Bone marrow (tissue), 2 donors: ENCODE measurements around the gene CEP128.

Experiments
- DNase-seq, 2 donors: peaks; one replicate each; lab custom pipeline; 2025; lab: John Stamatoyannopoulos, UW

The CEP128 gene

DNA sequence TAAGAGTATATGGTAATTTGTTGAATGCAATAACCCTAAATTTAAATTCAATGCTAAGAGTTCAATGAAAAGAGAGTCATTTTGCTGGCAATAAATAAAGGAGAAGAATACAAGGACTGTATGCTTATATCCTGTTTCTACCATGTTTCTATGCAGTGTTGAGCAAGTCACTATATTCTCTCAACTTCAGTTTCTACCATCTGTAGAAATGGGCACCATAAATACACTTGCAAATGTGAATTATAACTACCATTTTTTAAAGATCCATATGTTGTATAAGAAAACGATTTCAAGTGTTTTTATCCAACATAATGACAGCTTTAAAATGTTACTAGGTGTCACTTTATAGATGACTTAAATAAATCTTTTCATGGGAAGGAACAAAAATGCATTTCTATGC lies 170.3 kb downstream of the CEP128 start:
- no peak for DNase-seq

DNA sequence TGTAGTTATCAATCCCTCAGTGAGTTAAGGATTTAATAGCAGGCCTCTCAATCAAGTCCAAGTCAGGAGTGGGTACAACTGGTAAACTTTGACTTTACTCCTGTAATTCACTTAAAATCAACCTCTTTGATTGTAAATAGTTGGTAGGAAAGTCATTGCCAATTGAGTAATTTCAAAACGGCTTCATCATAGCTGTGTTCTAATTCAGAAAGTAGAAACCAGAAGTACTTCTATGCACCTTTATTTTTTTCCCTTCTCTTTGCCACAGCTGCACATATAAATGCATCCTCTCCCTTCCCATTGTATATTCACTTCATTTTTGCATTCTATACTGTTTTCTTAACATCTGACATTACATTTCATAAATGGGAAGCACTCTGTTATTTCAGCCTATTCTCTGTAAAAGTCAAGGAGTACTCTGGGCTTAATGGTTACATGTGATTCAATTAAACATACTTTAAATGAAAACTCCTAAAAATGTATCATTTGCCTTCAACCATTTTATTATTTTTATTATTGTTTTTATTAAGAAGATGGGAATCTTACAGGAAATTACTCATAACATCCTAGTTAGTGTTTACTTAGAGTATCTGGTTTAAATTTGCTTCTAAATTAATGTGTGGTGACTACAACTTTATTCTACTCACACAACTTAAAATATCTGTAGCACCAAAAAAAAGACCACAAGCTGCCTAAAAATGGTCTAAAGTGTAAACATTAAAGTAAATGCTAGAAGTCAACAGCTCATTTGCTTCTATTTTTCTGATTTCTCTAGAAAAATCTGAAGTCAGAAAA lies 171.2 kb downstream of the CEP128 start:
- DNase-seq, result no peak

DNA sequence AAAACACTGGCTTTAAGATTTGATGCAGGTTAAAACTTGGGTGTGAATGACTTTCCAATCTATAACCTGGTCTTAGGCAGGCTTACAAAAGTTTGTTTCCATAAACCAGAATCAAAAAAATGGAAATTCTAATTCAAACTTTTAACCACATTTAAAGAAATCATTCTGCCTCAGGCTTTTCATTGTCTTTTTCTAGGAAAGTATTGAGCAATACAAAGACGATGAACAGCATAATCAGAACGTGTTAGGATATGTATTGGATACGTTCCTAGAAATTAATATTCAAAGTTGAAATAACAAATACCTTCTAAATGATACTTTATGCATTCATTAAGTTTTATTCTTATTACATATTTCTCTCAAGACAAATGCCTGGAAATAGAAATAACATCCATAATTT lies 172.9 kb downstream of the CEP128 start:
- no peak for DNase-seq

DNA sequence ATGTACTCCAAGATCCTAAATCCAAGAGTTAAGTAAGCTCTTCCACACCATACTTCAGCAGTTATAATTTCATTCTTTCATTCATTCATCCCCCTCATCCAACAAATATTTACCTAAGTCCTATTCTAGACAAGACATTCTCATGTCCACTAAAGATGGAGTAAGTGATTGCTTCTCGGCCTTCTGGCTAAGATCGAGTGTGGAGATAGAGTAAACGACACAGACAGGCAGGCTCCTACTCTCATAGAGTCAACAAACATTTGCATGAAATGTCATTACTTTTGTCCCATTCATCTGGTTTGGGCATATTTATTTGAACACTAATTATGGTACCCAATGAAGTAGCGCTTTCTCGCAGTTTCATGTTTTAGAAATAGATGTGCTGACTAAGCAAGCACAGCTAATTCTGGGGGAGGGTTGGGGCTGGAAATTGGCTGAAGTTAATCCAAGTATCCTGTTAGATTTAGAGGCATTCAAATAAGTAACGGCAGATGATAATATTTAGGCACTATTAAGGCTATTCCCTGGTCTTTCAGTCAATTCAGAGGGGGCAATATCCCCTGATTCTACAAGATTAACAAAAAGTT lies 176.5 kb downstream of the CEP128 start:
- DNase-seq, result no peak

DNA sequence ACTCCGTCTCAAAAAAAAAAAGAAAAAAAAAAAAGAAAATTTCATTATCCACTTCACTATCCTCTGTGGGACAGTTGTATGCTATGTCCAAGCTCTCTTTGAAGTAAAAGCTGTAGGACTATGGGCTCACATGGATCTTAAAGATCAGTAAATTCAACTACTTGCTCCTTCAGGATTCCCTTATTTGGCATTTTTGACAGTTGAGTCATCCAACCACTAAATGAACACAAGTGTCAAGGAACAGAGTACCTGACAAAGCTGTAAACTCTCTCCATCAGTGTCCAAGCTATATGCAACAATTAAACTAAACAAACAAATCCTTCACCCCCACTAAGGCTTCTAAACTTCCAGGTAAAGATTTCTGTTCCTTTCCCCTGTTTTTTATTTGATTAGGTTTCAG lies 177.0 kb downstream of the CEP128 start:
- DNase-seq, result no peak

DNA sequence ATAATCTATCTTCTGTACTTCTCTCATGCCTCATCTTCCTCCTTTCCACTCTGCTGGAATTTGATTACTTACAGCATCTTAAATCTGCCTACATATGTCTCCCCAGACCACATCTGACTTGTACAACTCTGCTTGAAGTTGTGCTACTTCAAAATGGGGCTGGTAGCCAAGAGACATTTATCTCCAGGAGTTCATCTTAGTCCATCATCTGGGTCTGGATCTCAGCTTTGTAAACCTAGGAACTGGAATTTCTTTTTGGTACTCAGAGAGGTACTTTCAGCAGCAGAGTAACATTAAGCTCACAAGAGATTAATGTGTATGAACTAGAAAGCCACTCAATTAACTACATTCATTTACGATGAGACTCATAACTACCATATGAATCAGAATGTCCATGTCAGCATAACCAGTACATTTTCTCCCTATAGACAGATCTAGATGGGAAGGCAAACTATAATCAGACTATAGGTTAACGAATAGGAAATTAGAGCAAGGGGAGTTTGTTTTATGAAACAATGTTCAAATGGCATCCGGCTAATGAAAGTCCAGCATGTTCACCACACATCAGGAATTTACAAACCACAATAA lies 178.8 kb downstream of the CEP128 start:
- DNase-seq, result no peak

DNA sequence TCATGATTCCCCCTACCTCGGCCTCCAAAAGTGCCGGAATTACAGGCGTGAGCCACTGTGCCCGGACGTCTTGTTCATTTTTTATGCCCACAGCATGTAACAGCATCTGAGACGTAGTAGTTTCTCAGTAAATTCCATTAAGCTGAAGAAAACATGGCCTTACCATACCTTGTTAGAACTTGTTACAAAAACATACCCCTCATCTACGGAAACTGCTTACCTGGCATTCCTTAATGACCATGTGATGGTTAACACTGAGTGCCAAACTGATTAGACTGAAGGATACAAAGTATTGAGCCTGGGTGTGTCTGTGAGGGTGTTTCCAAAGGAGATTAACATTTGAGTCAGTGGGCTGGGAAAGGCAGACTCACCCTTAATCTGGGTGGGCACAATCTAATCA lies 186.8 kb downstream of the CEP128 start:
- DNase-seq, result no peak

DNA sequence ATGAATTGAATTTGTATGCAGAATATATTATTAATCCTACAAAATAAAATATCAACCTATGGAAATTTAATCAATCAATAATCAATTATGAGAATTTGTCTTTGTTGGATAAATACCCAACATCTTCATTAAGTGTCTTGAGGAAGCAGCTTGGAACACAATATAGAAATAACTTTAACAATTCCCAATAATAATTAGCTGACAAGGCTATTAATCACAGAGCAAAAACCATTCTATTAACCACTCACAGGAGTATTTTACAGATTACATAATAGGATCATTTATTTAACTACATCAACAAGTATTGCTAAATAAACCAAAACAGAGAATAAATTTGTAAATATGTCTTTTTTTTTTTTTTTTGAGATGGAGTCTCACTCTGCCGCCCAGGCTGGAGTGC lies 190.3 kb downstream of the CEP128 start:
- no peak for DNase-seq

DNA sequence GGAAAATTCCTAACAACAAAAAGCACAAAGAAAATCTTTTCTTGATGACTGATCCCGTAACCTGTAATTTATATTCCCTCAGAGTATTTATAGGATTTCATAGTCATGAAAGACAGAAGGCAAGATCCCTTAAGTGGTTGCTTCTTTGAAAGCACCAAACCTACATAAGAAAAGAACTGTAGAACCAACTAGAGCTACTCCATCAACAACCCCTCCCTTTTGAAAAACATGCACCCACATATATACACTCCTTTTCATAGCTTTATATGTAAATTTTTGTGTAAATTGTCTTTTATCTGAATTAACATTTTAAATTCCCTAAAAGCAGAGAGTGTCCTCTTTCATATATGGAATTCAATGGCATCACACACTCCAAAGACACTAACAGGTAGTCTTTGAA lies 215.3 kb downstream of the CEP128 start:
- no peak for DNase-seq

DNA sequence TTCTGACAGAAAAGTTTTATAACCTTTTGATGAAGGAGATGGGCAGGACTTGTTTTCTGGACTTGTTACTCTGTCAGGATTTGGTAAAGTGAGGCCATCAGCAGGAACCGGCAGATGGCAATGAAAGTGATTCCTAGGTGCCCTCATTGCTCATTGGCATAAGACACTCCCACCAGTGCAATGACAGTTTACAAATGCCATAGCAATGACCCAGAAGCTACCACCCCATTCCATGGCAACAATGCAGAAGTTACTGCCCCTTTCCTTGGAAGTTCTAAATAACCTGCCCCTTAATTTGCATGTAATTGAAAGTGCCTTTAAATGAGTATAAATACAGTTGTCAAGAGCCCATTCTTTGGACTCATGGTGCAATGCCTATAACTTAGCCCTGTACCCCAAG lies 222.6 kb downstream of the CEP128 start:
- DNase-seq, result no peak

DNA sequence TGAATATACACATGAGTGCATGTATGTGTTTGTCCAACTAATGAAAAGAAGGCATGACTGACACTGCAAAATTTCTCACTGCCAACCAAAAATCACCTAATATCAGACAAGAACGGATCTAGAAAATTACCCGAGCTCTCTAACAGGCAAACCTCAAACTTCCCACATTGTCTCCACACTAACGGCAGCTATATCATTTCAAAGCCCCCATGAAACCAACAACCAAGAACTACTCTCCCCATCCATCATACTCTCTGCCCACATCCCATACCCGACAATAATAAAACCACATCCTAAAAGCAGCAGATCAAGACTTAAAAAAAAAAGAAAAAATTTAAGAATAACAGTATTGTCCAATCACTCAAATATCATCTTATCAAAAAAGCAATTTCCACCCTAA lies 227.1 kb downstream of the CEP128 start:
- no peak for DNase-seq

DNA sequence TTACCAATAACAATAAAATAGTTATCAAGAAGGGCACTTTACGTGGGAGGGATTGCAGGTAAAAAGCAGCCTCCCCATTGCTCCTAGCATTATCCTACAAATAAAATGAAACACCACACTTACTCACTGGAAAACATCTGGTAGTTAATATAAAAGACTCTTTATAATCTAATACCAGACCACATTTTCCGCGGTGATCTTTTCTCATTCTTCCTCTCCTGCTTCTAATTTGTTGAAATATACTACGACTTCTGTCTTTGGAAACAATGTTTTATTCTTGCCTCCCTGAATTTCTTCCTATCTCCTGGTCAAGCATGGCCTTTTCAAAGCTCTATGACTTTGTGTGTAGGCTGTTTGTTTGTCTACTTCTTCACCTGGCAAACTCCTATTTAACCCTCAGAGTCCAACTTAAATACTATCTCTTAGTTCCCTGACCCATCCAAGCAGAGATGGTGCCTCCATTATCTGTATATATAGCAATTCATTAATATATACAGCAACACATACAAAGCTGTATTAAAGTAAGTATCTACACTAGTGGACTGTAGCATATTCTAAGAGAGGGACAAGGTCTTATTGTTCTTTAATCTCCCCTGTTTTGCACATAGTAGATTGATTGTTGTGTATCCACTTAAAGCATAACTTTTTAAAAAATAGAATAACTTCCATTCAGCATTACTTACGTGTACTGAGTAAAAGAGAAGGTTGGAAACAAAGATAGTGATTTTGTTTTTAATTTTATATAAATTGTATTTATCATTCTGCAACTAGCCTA lies 228.3 kb downstream of the CEP128 start:
- DNase-seq, result no peak

DNA sequence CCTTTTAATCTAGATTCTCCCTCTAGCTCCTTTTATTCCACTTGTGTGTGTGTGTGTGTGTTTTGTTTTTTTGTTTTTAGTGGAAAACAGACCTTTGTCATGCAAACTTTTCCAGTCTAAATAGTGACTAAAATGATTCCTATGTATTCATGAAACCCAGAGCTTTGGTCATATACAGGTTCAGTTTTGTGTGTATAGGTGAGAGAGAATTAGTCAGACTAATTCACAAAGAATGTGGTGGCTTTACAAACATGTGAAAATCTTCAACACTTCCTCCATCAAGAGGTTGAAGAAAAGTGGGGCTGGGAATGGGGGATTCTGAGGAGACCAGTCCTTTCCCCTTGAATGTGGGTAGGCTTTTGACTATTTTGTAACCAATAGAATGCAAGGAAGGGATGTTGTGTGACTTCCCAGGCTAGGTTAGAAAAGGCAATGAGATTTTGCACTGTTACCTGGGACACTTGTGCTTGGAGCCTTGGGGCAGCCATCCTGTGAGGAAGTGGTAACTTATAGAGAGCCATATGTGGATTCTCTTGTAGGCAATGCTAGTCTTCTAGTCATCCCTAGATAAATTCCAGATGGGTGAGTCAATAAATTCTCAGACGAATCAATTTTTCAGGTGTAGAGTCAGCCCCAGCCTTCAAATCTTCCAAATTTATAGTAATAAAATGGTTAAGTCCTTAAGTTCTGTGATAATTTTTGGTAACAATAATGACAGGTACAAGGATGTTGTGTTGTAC lies 236.1 kb downstream of the CEP128 start:
- DNase-seq, result no peak

DNA sequence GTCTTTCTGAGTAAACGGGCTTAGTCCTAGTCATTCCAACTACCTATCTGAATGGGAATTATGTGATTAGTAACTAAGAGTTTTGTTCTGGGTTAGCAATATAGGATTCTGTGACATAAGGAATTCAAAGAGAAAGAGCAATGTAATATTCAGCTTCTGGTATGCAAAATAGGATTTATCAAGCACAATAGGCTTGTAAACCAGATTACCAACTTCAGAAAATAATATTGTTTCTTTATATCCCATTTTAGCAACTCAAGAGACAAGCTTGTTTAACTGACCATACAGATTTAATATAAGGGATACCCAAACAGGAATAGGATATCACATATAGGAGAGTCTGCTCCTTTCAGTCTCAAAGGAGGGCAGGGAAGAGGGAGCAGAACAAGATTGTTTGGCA lies 240.9 kb downstream of the CEP128 start:
- DNase-seq, result no peak

DNA sequence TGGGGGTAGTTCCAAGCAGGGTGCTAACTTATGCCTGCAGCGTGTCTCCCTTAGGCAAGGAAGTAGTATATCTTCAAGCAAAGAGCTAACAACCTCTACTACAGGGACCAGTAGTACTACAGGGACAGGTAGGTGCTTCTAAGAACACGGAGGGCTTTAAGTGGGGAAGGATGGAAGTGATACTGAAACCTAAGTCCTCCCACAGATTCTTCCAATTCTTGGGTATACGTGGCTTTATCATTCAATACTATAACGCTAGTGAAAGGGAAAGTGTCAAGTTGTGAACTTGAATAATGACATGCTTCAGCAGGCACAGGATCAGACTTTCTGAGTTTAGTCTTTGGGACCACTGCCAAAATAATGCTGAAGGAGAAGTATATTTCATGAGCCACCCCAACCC lies 241.7 kb downstream of the CEP128 start:
- DNase-seq, result no peak

DNA sequence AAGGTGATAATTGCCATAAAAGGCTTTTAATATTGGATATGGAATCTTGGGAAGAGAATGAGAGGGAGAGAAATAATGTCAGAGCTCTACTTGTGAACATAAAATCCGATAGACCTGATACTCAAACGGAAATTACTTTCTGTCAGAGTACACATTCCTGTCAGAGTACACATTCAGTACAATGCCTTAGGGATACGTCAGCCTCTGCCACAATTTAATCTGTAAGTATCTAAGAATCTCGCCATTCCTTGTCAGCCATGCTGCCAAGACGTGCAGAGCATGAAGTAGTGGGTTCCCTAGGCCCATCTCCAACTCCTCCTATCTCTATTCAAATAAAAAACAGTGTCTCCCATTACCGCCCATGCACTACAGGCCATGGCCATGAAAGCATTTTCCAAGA lies 242.6 kb downstream of the CEP128 start:
- no peak for DNase-seq

DNA sequence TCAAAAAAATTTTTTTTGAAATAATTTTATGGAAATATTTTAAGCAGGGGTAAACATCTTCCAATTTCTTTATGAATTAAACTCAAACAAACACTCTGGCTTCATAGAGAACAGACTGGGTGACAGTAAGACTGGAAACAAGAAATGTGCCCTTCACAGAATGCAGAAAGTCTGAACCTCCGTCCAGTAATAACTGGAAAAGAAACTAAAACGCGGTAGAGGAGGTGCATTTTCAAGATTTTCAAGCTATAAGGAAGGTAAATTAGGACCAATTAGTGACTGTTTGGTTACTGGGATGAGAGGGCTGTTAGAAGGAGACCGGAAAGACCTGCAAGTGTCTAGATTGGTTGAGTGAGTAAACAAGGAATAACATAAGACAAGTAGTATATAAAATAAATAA lies 245.7 kb downstream of the CEP128 start:
- DNase-seq, result no peak

DNA sequence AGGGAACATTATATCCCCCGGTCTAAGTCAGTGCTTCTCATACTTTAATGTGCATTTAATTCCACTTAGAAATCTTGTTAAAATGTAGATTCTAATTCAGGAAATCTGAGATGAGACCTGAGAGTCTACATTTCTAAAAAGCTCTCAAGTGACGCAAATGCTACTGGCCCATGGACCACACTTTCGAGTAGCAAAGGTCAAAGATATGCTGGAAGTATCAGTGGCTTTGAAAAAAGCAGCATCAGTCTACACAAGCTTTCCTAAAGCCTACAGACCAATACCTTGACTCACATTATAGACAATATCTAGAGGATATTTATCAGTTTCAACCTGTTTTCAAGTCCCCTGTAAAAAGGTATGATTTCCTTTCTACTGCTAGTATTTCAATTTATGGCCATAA lies 248.6 kb downstream of the CEP128 start:
- no peak for DNase-seq

DNA sequence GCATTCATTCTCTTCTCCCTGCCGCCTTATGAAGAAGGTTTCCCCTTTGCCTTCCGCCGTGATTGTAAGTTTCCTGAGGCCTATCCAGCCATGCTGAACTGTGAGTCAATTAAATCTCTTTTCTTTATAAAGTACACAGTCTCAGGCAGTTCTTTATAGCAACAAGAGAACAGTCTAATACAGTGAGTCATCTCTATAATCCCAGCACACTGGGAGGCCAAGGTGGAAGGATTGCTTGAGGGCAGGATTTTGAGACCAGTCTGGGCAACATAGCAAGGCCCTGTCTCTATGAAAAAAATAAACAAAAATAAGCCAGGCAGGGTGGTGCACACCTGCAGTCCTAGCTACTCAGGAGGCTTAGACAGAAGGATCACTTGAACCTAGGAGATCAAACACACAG lies 259.9 kb downstream of the CEP128 start:
- no peak for DNase-seq

DNA sequence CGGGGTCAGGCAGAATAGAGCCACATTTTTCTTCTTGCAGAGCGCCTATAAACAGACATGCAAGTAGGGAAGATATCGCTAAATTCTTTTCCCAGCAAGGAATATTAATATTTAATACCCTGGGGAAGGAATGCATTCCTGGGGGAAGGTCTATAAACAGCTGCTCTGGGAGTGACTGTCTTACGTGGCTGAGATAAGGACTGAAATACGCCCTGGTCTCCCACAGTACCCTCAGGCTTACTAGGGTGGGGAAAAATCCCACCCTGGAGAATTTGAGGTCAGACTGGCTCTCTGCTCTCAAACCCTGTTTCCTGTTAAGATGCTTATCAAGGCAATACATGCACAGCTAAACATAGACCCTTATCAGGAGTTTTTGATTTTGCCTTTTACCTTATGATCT lies 262.3 kb downstream of the CEP128 start:
- DNase-seq, result no peak

DNA sequence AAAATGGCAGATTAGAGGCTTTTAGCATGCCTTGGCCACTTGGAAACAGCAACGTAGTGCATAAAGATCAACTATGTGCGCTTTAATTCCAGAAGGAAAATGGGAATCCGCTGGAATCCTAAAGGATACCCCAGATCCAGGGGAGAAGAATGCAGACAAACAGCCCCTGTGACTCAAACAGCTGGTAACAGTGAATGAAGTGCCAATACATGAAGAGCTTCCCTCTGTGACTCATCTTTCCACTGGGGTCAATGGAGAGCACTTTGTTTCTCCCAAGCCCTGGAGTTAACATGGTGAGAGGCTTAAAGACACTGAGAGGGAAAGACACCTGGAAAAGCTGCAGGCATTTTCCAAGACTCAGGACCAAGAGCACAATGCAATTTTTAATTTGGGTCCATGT lies 263.1 kb downstream of the CEP128 start:
- no peak for DNase-seq

DNA sequence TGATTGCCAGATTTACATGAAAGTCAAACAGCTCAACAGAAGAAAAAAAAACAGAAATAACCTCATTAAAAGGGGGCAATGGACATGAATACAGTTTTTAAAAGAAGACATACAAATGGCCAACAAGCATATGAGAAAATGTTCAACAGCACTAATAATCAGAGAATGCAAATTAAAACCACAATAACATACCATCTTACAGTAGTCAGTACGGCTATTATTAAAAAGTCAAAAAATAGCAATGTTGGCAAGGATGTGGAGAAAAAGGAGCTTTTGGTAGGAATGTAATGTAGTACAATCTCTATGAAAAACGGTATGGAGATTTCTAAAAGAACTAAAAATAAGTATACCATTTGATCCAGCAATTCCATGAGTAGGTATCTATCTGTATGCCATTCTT lies 272.1 kb downstream of the CEP128 start:
- DNase-seq, result no peak
